A673 (cell line): ENCODE measurements around the gene AGBL4. TPM values are rescaled to one million over a fixed set of nuclear protein-coding genes. Genes with fewer than 3 reads are reported as not detected.

Source experiments
- BruUV-seq: library from RNA; stranded (reverse); fragments of 400-500 nt; replicated peaks from 2 replicates; lab custom pipeline; 2021; lab: Mats Ljungman, UMichigan
- CTCF ChIA-PET: fragments of 300-600 bp; sonication (Branson Sonifier 250); formaldehyde crosslinking; loops from one replicate; lab custom pipeline; 2022; ENCODE audit warnings: antibody characterized with exemption; lab: Charles Lee
- POLR2A ChIA-PET: fragments of 300-600 bp; sonication (Branson Sonifier 250); formaldehyde crosslinking; loops from one replicate; lab custom pipeline; 2022; ENCODE audit warnings: antibody characterized with exemption; ENCODE audit not compliant: low non-redundant PET; lab: Charles Lee
- DNase-seq: peaks from one replicate; pipeline ENCODE4 v3.0.0-alpha.2; 2015; ENCODE audit warnings: low spot score
- H3K27ac ChIP-seq: fragments of 200-600 bp; sonication (generic); 2 replicates; pipeline ENCODE4 v1.5.1; 2016; ENCODE audit warnings: mixed run types, low read depth, mild to moderate bottlenecking, mixed read lengths, antibody characterized with exemption, low read length; ENCODE audit not compliant: poor library complexity, severe bottlenecking
- H3K27me3 ChIP-seq: fragments of 200-600 bp; sonication (generic); replicated peaks from 2 replicates; pipeline ENCODE4 v1.6.1; 2017; ENCODE audit warnings: mixed run types, low read depth, mild to moderate bottlenecking, mixed read lengths, antibody characterized with exemption, low read length; ENCODE audit not compliant: insufficient read depth, poor library complexity
- H3K36me3 ChIP-seq: fragments of 200-600 bp; sonication (generic); 2 replicates; pipeline ENCODE4 v1.6.1; 2016; ENCODE audit warnings: mixed run types, mild to moderate bottlenecking, mixed read lengths, antibody characterized with exemption, low read length; ENCODE audit not compliant: insufficient read depth, poor library complexity, severe bottlenecking
- H3K4me1 ChIP-seq: fragments of 200-600 bp; sonication (generic); 2 replicates; pipeline ENCODE4 v1.6.1; 2017; ENCODE audit warnings: mixed run types, mild to moderate bottlenecking, mixed read lengths, antibody characterized with exemption, low read length; ENCODE audit not compliant: insufficient read depth, poor library complexity, severe bottlenecking
- H3K4me3 ChIP-seq: fragments of 200-600 bp; sonication (generic); 2 replicates; pipeline ENCODE4 v1.5.1; 2016; ENCODE audit warnings: low read depth, mixed run types, mild to moderate bottlenecking, mixed read lengths, low read length; ENCODE audit not compliant: poor library complexity, severe bottlenecking
- H3K9me3 ChIP-seq: fragments of 200-600 bp; sonication (generic); 2 replicates; pipeline ENCODE4 v1.6.1; 2016; ENCODE audit warnings: mixed run types, low read depth, mild to moderate bottlenecking, mixed read lengths, antibody characterized with exemption, low read length; ENCODE audit not compliant: poor library complexity, severe bottlenecking
- EZH2 ChIP-seq: fragments of 200-600 bp; sonication (generic); IDR thresholded peaks from 2 replicates; pipeline ENCODE4 v1.6.1; 2017; ENCODE audit warnings: borderline replicate concordance, low read depth, mild to moderate bottlenecking, mixed read lengths, antibody characterized with exemption, low read length; ENCODE audit not compliant: poor library complexity, severe bottlenecking
- intact Hi-C: fragments of 100-400 bp; cut with micrococcal nuclease; formaldehyde crosslinking; loops from one replicate; pipeline ENCODE4 v1.10.0; 2022; ENCODE audit not compliant: unreplicated experiment
- total RNA-seq: library from RNA; stranded (reverse); gene quantifications from 2 replicates; pipeline ENCODE4 v1.2.3, GENCODE V29; 2021
- TF ChIP-seq, protein P1 (sequence below): fragments of 300-800, 200-600 bp; sonication (generic); conservative IDR thresholded peaks from 2 replicates; pipeline ENCODE4 v1.5.1; 2017; ENCODE audit warnings: low read depth, mild to moderate bottlenecking, antibody characterized with exemption, low read length, moderate library complexity, mixed read lengths

The AGBL4 gene
- total RNA-seq, 1 experiment from 2014 or later, result 0.32 TPM

DNA sequence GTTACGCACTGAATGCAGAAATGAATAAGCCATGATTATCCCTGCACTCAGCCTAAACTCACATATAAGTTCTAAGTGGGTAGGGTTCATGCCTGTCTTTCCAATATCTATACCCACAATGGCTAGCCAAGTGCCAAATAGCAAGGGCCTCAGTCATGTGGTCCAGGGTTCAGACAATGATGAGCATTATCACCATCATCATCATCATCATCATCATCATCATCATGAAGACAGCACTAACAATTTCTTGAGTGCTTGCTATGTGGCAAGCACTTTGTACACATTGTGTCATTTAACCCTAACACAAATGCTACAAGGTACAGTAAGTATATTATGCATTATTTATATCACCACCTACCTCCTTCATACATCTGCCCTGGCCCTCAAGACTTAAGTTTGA lies 500.0 kb downstream of the AGBL4 start:
- POLR2A ChIA-PET, result no interaction called here
- Histone ChIP-seq H3K9me3 (no peaks in the 10 kb centered on the region), H3K4me1 (no peaks in the 10 kb centered on the region), H3K4me3 (no peak overlapping the region), H3K27ac (no peak overlapping the region), H3K36me3 (no peaks in the 10 kb centered on the region), H3K27me3 (no peaks in the 10 kb centered on the region)
- CTCF ChIA-PET, result no interaction called here
- intact Hi-C loops, result no loop called here
- no peak for DNase-seq
- TF ChIP-seq, protein P1, sequence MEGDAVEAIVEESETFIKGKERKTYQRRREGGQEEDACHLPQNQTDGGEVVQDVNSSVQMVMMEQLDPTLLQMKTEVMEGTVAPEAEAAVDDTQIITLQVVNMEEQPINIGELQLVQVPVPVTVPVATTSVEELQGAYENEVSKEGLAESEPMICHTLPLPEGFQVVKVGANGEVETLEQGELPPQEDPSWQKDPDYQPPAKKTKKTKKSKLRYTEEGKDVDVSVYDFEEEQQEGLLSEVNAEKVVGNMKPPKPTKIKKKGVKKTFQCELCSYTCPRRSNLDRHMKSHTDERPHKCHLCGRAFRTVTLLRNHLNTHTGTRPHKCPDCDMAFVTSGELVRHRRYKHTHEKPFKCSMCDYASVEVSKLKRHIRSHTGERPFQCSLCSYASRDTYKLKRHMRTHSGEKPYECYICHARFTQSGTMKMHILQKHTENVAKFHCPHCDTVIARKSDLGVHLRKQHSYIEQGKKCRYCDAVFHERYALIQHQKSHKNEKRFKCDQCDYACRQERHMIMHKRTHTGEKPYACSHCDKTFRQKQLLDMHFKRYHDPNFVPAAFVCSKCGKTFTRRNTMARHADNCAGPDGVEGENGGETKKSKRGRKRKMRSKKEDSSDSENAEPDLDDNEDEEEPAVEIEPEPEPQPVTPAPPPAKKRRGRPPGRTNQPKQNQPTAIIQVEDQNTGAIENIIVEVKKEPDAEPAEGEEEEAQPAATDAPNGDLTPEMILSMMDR, result no peak
- no peak for TF ChIP-seq EZH2
- BruUV-seq, result no TSS peak

DNA sequence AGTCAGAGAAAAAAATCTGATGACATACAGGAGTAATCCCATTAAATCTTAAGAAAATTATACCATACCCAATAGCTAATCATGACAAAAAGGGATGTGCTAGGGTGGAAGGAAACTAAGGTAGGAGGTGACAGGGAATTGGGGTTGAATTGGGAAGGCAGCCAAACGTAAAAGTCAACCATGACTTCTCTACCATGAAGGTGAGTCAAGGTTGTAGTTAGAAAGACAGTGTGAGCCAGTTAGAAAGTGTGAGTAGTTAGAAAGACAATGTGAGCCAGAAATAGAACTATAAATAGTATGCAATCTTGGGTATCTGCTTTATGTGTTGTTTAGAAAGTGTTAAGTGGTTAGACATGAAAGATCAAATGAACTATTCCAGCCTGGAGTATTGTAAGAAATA lies 556.8 kb downstream of the AGBL4 start:
- ChIA-PET POLR2A (no interaction called here), CTCF (no interaction called here)
- no peak overlapping the region for H3K4me3 ChIP-seq
- H3K36me3 ChIP-seq, result no peaks in the 10 kb centered on the region
- H3K4me1 ChIP-seq, result no peaks in the 10 kb centered on the region
- no peak for DNase-seq
- no peak for TF ChIP-seq EZH2
- TF ChIP-seq, protein P1, result no peak
- no peak overlapping the region for H3K27ac ChIP-seq
- intact Hi-C loops, result no loop called here
- H3K9me3 ChIP-seq, result no peaks in the 10 kb centered on the region
- no peaks in the 10 kb centered on the region for H3K27me3 ChIP-seq
- no TSS peak for BruUV-seq

DNA sequence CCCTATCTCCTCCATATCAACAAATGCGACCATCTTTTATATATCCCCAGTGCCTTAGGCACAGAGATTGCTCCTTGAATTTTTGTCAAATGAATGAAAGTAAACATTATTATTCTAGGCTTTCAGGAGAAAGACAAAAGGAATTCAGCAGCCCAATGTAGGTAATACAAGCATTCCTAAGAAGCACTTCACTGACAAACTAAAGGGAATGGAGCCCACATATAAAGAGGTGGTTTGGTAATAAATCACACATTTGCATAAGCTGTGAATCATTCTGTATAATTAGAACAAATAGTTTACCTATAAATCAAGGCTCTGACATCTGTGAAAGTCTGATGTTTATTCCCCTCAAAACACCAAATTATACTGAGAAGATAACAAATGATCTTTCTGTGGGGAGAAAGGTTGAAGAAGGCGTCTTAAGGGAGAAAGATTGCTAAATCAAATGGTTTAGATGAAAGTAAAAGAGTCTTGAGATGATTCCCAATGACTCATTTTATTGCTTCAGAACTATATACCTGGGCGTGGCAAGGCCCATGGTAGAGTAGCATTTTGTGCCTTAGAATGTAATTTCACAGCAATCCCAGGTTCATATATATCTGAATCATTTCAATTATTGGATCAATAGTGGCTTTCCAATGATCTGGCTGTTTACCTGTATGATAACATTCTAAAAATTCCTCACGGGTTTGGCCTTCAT lies 558.1 kb downstream of the AGBL4 start:
- no peaks in the 10 kb centered on the region for H3K27me3 ChIP-seq
- ChIA-PET CTCF (interaction anchor here (0.7 kb wide), 1 partner anchor 254 kb away, joined by 3 read pairs; no protein-coding TSS in a partner anchor), POLR2A (no interaction called here)
- TF ChIP-seq, protein P1, result no peak
- TF ChIP-seq EZH2, result no peak
- no peaks in the 10 kb centered on the region for H3K4me1 ChIP-seq
- H3K27ac ChIP-seq, result no peak overlapping the region
- H3K36me3 ChIP-seq, result no peaks in the 10 kb centered on the region
- H3K4me3 ChIP-seq, result no peak overlapping the region
- no peak for DNase-seq
- no peaks in the 10 kb centered on the region for H3K9me3 ChIP-seq
- BruUV-seq, result no TSS peak
- intact Hi-C loops, result no loop called here
